SH-SY5Y (cell line): ENCODE measurements around the gene CLEC16A.

Source experiments
- GATA2 ChIP-seq: IDR thresholded peaks from 2 replicates; pipeline ENCODE4 v1.6.1; 2011; ENCODE audit warnings: mild to moderate bottlenecking, low read depth, low read length
- GATA3 ChIP-seq: IDR thresholded peaks from 2 replicates; pipeline ENCODE4 v1.6.1; 2011; ENCODE audit warnings: low read depth, mild to moderate bottlenecking, low read length, moderate library complexity

DNA sequence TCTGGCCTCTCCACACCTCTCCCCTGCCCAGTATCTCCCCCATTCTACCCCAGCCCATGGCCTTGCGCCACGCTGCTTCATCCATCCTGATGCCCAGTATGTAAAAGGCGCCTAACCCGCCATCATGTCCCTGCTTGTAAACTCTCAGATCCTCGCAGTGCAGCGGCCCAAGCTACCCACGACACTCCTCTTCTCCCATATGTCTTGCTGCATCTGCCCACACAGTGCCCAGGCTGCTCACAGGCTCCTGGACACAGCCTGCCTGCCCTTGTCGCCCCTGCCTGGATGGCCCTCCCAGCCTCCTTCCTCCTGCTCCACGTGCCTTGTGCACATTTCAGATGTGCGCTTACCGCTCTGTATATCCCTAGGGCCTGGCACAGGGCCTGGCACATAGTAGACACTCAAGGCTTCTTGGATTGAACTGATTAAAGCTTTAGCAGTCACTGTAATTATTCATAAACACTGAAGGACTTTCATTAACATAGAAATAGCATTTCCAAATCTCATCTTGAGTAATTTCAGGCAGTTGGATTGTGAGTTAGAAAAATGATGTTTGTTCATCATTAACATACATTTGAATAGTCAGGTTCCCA, 129.1 kb downstream of the CLEC16A start:
- TF ChIP-seq GATA2 (no peak), GATA3 (no peak)
